Fibroblast of skin of back (primary cell): ENCODE results near the gene TBK1.

Experiments
- DNase-seq: peaks from one replicate; pipeline ENCODE4 v3.0.0-alpha.2; 2013

TBK1 gene

DNA sequence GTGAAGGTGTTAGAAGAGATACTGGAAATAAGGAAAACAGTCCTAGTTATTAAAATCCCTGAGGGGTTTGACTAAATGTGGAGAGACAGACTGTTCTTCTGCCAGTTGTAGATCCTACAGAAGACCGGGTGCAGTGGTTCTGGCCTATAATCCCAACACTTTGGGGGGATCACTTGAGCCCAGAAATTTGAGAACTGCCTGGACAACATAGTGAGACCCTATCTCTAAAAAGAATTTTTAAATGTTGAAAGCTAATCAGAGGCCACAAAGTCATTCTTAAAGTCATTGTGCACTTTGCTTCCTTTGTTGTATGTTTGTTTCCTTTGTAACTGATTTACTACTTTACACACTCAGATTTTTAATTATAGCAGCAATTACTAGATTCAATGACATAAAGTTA lies 97.2 kb downstream of the TBK1 start:
- DNase-seq: no peak

DNA sequence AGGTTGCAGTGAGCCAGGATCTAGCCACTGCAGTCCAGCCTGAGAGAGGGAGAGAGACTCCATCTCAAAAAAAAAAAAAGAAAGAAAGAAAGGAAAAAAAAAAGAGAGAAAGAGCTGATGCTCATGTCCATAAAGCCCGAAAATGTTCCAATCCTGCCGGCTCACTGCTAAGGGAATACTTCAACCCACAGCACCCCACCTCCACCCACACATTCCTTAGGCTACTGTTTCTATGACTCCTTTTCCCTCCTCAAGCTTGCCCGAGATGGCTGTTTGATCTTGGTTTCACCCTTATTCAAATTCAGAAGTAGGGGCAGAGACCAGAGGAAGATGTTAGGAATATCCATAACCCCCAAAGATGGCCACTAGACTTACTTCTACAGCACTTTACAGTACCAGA lies 98.8 kb downstream of the TBK1 start:
- no peak for DNase-seq

DNA sequence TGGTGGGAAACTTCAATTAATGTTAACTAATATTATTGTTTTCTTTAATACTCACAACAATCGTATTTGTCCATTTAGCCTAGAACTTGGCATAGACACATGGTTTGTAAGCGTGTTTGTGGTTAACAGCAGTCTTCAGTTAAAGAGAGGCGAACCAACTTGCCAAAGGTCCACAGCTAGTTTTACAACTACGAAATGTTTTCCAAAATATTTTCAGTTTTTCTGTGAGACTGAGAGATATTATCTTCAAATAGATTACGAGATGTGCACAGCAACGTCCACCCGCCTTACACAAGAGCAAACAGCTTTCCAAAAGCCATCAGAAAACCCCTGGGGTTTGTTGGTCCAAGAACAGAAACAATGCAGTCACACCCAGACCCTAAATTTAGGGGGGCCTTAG lies 99.8 kb downstream of the TBK1 start:
- DNase-seq: no peak
